Measurements from ENCODE around the gene RTP2. TPM values are rescaled to one million over a fixed set of nuclear protein-coding genes. Genes with fewer than 3 reads are reported as not detected.
A peak's percentile ranks its signal among the peaks of the same experiment; 100 is the strongest.

RTP2 gene
- polyA plus RNA-seq, 1 experiment: not detected

DNA sequence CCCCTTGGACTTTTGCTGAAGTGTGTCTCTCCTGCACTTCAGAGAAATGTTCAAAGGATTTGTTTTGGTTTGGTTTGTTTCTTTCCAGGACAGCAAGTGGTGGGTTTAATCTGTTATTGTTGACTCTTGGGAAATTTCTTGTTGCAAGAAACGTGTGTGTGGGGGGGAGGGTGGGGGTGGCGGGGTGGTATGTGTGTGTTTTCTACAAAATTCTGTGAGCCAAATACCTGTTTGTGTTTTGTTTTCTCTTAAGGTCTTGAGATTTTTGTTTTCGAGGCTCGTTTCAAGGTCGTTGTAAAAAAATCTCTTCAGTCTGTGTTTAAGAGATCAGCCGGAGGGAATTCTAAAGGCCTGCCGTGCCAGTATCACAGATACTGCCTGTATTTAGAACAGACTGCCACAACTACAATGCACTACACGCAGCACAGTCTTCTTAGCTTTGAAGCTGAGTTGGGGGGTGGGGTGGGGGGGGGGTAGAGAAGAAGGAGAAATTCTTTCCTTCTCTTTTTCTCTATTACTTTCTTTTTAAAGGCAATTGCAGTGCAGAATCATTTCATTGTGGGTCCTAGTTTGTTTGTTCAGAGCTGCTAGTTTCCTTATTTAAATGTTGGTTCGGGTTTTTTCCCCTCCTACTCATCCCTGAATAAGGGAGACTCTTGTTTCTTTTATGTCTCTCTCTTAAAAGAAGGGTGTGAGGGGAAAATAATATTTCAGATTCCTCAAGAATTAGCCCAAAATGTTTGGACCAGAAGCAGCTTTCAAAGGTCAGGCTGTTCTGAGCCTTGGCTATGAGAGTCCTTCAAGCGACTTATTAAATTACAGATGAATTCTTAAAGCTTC lies 44.3 kb upstream of the RTP2 start:
- TF ChIP-seq, protein P1, sequence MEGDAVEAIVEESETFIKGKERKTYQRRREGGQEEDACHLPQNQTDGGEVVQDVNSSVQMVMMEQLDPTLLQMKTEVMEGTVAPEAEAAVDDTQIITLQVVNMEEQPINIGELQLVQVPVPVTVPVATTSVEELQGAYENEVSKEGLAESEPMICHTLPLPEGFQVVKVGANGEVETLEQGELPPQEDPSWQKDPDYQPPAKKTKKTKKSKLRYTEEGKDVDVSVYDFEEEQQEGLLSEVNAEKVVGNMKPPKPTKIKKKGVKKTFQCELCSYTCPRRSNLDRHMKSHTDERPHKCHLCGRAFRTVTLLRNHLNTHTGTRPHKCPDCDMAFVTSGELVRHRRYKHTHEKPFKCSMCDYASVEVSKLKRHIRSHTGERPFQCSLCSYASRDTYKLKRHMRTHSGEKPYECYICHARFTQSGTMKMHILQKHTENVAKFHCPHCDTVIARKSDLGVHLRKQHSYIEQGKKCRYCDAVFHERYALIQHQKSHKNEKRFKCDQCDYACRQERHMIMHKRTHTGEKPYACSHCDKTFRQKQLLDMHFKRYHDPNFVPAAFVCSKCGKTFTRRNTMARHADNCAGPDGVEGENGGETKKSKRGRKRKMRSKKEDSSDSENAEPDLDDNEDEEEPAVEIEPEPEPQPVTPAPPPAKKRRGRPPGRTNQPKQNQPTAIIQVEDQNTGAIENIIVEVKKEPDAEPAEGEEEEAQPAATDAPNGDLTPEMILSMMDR (IDR thresholded peaks at IDR 0.05; ENCODE audit: low read depth, low read length): no peak
- no peaks in the 10 kb centered on the region for H3K9me3 ChIP-seq (ENCODE audit: control insufficient read depth, insufficient read depth, low read length)
- CTCF ChIA-PET: interaction anchor here (0.6 to 6.5 kb wide), 31 partner anchors 8 to 1209 kb away, joined by 3 to 96 read pairs (median 4); no protein-coding TSS in a partner anchor
- no peak overlapping the region for H3K27ac ChIP-seq (ENCODE audit: low read depth, low read length)
- POLR2A ChIA-PET: interaction anchor here (0.6 to 1.8 kb wide), 9 partner anchors 169 to 1003 kb away, joined by 3 to 14 read pairs (median 5); partner anchors contain the start of gene LPP
- H3K4me3 ChIP-seq (ENCODE audit: low read depth, low read length): peak overlapping the region; percentile 54
- H3K27me3 ChIP-seq (ENCODE audit: control insufficient read depth, insufficient read depth, low read length): peaks cover 3% of the 10 kb centered on the region
- DNase-seq (ENCODE audit: low read depth, low spot score): no peak

DNA sequence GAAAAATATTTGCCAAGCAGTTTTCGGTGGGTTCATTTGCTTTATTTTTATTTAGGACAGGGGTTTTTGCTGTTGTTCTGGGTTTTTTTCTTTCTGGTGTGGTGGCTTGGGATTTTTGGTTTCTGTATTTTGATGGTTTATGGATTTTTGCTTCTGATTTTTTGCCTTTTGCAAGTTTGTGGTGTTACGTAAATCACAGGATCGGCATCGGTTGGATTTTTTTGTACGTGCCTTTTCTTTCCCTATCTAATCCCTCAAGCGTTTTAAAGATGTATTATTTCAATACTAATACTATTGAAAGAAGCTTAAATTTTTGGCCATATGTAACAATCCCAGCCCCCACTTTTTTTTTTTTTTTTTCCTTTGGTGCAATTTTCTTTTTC lies 43.7 kb upstream of the RTP2 start:
- H3K27me3 ChIP-seq (ENCODE audit: control insufficient read depth, insufficient read depth, low read length): peaks cover 3% of the 10 kb centered on the region
- DNase-seq (ENCODE audit: low read depth, low spot score): no peak
- peak overlapping the region; percentile 54 for H3K4me3 ChIP-seq (ENCODE audit: low read depth, low read length)
- peak overlapping the region; percentile 99 for H3K27ac ChIP-seq (ENCODE audit: low read depth, low read length)
- ChIA-PET POLR2A (interaction anchor here (0.5 to 1.8 kb wide), 21 partner anchors 22 to 1210 kb away, joined by 3 to 14 read pairs (median 5); partner anchors contain the start of gene LPP), CTCF (interaction anchor here (0.6 to 6.5 kb wide), 9 partner anchors 69 to 1209 kb away, joined by 3 to 96 read pairs (median 4); no protein-coding TSS in a partner anchor)
- TF ChIP-seq, protein P1 (IDR thresholded peaks at IDR 0.05; ENCODE audit: low read depth, low read length): no peak
- H3K9me3 ChIP-seq (ENCODE audit: control insufficient read depth, insufficient read depth, low read length): no peaks in the 10 kb centered on the region

DNA sequence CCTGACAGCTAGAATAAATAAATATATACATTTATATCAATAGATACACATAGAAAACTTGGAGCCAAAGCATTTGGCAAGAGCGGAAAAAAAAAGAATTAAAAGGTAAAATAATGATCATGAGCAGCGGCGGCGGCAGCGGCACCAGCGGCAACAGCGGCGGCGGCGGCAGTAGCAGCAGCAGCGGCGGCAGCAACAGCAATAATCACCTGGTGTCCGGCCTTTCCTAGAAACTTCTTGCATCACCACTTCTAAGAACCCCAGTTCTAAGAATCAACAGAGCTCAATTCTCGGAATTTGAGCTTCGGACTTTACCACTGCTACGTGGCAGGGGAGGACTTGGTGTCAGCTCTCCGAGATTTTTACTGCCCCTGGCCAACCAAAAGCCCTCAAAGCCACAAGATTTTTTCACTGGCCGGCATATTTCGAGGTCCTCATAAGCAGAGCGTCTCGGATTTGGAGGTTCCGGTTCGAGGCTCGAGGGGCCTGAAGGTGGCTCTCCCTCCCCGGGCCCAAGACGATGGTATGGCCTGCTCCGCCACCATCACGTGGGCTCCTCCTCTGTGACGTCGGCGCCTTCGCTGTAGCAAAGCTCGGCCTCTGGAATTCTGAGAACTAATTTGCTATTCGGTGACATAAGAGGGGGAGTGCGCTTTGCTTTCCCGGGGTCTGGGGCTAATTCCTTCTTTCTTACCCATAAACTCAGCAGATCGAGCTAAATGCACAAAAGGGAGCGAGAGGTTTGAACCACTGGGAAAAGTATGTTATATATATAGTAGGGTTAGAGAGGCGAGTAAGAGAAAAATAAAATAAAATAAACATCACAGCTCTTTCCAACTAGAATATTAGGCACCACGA lies 43.1 kb upstream of the RTP2 start, which contains the start of gene BCL6:
BCL6 (minus strand) TSS at position 268 of the 858 bp plus-strand sequence. CDS start 11,775 bp downstream, outside the sequence.
- TF ChIP-seq, protein P1 (IDR thresholded peaks at IDR 0.05; ENCODE audit: low read depth, low read length): no peak

DNA sequence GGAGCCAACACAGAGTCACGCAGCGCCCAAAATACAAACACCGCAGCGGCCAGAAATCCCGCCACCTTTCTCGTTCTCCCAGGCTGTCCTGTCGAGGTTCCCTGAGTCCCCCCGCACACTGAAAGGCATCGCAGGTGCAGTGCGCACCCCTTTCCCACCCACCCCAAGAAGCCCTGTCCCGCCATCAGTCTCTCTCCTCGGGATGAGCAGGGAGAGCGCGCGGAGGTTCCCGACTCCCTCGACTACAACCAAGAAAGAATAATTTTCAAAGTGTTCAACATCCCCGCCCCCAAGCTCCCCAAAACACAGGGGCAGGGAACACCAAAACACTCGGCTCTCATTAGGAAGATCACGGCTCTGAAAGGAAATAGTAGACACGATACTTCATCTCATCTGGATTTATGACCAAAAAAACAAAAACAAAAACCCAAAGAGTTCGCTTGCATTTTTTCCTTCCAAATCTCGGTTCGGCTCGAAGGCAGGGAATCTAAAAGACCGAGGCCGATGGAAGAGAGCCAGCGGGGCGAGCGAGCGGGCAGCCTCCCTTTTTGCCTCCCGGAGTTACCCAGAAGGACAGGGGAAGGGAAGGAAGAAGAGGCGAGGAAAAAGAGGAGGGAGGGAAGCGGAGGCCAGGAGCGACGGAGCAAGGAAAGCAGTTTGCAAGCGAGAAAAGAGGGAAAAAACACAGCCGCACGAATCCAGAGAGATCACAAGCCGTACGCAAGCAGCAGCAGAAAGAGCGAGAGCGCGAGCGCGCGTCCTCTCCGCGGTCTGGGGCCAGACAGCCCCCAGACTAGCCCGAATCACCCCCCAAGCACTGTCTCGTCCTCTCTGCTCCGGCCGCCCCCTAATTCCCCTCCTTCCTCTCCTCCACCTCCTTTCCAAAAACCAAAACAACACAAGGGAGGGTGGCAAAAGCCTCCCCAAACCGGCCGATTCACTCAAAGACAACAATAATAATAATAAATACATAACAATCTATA lies 42.1 kb upstream of the RTP2 start:
- POLR2A ChIA-PET: interaction anchor here (0.5 to 2.1 kb wide), 18 partner anchors 15 to 1206 kb away, joined by 3 to 14 read pairs (median 4); partner anchors contain the start of gene LPP
- no peak for DNase-seq (ENCODE audit: low read depth, low spot score)
- TF ChIP-seq, protein P1 (IDR thresholded peaks at IDR 0.05; ENCODE audit: low read depth, low read length): no peak

More for the DNA sequence above, 43.1 kb upstream of the RTP2 start, which contains the start of gene BCL6:
- no peaks in the 10 kb centered on the region for H3K9me3 ChIP-seq (ENCODE audit: control insufficient read depth, insufficient read depth, low read length)
- peaks cover 3% of the 10 kb centered on the region for H3K27me3 ChIP-seq (ENCODE audit: control insufficient read depth, insufficient read depth, low read length)
- H3K27ac ChIP-seq (ENCODE audit: low read depth, low read length): peak within 1 kb of the TSS; percentile 99
- DNase-seq (ENCODE audit: low read depth, low spot score): peak; percentile 97
- CTCF ChIA-PET: interaction anchor here (0.6 to 6.5 kb wide), 8 partner anchors 69 to 1210 kb away, joined by 3 to 96 read pairs (median 3); no protein-coding TSS in a partner anchor
- POLR2A ChIA-PET: interaction anchor here (0.5 to 1.8 kb wide), 28 partner anchors 14 to 1211 kb away, joined by 3 to 14 read pairs (median 4); partner anchors contain the start of gene LPP
- peak within 1 kb of the TSS; percentile 89 for H3K4me3 ChIP-seq (ENCODE audit: low read depth, low read length)

More for the DNA sequence above, 42.1 kb upstream of the RTP2 start:
- peaks cover 2% of the 10 kb centered on the region for H3K27me3 ChIP-seq (ENCODE audit: control insufficient read depth, insufficient read depth, low read length)
- CTCF ChIA-PET: interaction anchor here (0.6 to 6.5 kb wide), 3 partner anchors 560 to 1211 kb away, joined by 3 to 96 read pairs (median 3); no protein-coding TSS in a partner anchor
- peak overlapping the region; percentile 99 for H3K27ac ChIP-seq (ENCODE audit: low read depth, low read length)
- no peaks in the 10 kb centered on the region for H3K9me3 ChIP-seq (ENCODE audit: control insufficient read depth, insufficient read depth, low read length)
- peak overlapping the region; percentile 89 for H3K4me3 ChIP-seq (ENCODE audit: low read depth, low read length)
